HEK293T (cell line): Measurements from ENCODE around the gene CCDC159.

Experiments used
- CTBP1 ChIP-seq: fragments of 450-650 bp; IDR thresholded peaks from 2 replicates; pipeline ENCODE4 v1.6.1; 2016; ENCODE audit warnings: borderline replicate concordance
- SP1 ChIP-seq: fragments of 450-650 bp; IDR thresholded peaks from 2 replicates; pipeline ENCODE4 v1.6.1; 2017
- SUZ12 ChIP-seq: fragments of 450-650 bp; IDR thresholded peaks from 2 replicates; pipeline ENCODE4 v1.6.1; 2016; ENCODE audit warnings: mild to moderate bottlenecking
- ZNF384 ChIP-seq: fragments of 450-650 bp; IDR thresholded peaks from 2 replicates; pipeline ENCODE4 v1.6.1; 2016

DNA sequence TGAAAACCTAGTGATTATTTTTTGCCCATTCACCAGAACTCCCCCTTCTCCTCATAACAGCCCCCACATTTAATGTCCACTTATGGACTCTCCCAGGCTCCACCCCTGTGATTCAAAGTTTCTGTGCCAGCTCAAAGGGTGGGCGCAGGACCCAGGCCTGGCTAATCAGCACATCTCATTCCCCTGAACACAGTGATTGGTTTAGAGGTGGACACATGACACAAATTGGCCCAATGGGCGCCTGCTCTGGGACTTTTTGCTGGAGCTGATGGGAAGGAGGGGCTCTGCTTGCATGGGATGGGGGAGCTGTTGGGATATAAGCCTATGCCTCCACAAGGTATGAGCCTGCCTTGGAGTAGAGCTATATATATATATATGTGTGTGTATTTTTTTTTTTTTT, 44.0 kb downstream of the CCDC159 start:
- TF ChIP-seq SP1 = no peak
- no peak for TF ChIP-seq ZNF384
- TF ChIP-seq CTBP1 = no peak
- no peak for TF ChIP-seq SUZ12
